Kidney (tissue), 14 donors: ENCODE results near the gene CACNA1H. TPM values are rescaled to one million over a fixed set of nuclear protein-coding genes. Genes with fewer than 3 reads are reported as not detected.

Source experiments
- DNase-seq, 5 donors: peaks; one replicate each; pipeline ENCODE4 v3.0.0-alpha.2; 2013 to 2020
- FAIRE-seq: peaks from 2 replicates; lab custom pipeline; 2012; peaks lifted over from hg19 to GRCh38; lab: Jason Lieb, UNC
- H3K27ac ChIP-seq, 2 donors: one replicate each; pipeline ENCODE4 v1.7.0; 2013; ENCODE audit warnings: low read depth in 2 of 2, low read length in 2 of 2, inconsistent platforms in 1 of 2
- H3K27me3 ChIP-seq: one replicate; pipeline ENCODE4 v1.7.1; 2013; ENCODE audit warnings: low read length, inconsistent platforms; ENCODE audit not compliant: control insufficient read depth, insufficient read depth
- H3K36me3 ChIP-seq, 3 donors: one replicate each; pipeline versions ENCODE4 v1.7.0 to v1.7.1; 2013; ENCODE audit warnings: low read length in 3 of 3, control low read depth in 1 of 3, inconsistent platforms in 1 of 3; ENCODE audit not compliant: insufficient read depth in 3 of 3, control insufficient read depth in 2 of 3
- H3K4me1 ChIP-seq, 3 donors: one replicate each; pipeline versions ENCODE4 v1.7.0 to v1.7.1; 2013; ENCODE audit warnings: low read length in 3 of 3, inconsistent platforms in 1 of 3, low read depth in 1 of 3; ENCODE audit not compliant: control insufficient read depth in 2 of 3, insufficient read depth in 2 of 3
- H3K4me3 ChIP-seq, 3 donors: one replicate each; pipeline versions ENCODE4 v1.7.0 to v1.8.1; 2013; ENCODE audit warnings: low read length in 3 of 3, control low read depth in 1 of 3, inconsistent platforms in 1 of 3
- H3K9ac ChIP-seq, 3 donors: one replicate each; pipeline versions ENCODE4 v1.7.0 to v1.7.1; 2013; ENCODE audit warnings: low read length in 3 of 3, control low read depth in 1 of 3, inconsistent platforms in 1 of 3
- H3K9me3 ChIP-seq, 3 donors: one replicate each; pipeline versions ENCODE4 v1.7.0 to v1.7.1; 2013; ENCODE audit warnings: low read length in 3 of 3, control low read depth in 1 of 3, inconsistent platforms in 1 of 3; ENCODE audit not compliant: control insufficient read depth in 2 of 3, insufficient read depth in 1 of 3
- intact Hi-C: fragments of 100-400 bp; cut with DNase I; formaldehyde crosslinking; loops from one replicate; pipeline ENCODE4 v1.11.1; 2022
- polyA plus RNA-seq: library from polyadenylated mRNA; stranded (reverse); fragments of 350-450 nt; fragmentation: Illumina TruSeq; extraction: RNeasy Lipid Tissue Mini Kit (QIAGEN cat#74804); gene quantifications from one replicate; pipeline ENCODE4 v1.2.3, GENCODE V29; 2014; ENCODE audit warnings: low read depth, low replicate concordance; ENCODE audit not compliant: insufficient read depth
- total RNA-seq: library from RNA; stranded (reverse); fragmentation: NEBNext Ultra II Directional; extraction: Animal tissue kit (Norgen Biotek cat#: 25700); gene quantifications from one replicate; pipeline ENCODE4 v1.2.1, GENCODE V29; 2021
- TF ChIP-seq, protein P1 (sequence below): IDR thresholded peaks from 3 replicates; pipeline ENCODE4 v1.5.1; 2012; ENCODE audit warnings: mild to moderate bottlenecking, moderate library complexity, borderline replicate concordance; ENCODE audit not compliant: insufficient read depth; ENCODE audit errors: extremely low read depth
- donor health status: control.
- donor health status: control.
- donor health status: control.
- donor health status: control.
- donor health status: control.
- donor health status: DM: yes; HTN: yes; CAD: no.
- donor health status: Normal renal cell carcinoma (clear cell type).

Gene CACNA1H
- total and polyA plus RNA-seq, 2 donors from 2014 or later: 6.4 to 20.6 TPM

DNA sequence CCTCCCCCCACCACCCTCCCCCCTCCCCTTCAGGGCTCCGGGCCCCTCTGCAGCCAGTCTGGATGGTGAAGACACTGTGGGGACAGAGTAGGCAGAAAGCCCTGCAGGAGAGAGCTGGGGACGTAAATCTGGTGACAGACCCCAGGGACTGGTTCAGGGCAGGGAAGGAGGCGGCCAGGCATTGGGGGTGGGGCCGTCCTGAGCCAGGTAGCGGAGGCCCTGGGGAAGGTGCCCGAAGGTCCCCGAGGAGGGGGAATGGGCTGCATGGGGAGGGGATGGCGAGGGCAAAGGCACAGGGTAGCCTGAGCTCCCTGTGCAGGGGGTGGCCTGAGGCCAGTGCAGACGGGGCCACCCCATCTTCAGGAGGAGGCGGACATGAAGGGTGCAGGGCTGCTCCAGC lies 26.3 kb upstream of the CACNA1H start:
- no peak for DNase-seq
- Histone ChIP-seq H3K9ac (no peak overlapping the region), H3K36me3 (no peaks in the 10 kb centered on the region), H3K27me3 (no peaks in the 10 kb centered on the region), H3K27ac (no peak overlapping the region), H3K9me3 (no peaks in the 10 kb centered on the region), H3K4me3 (no peak overlapping the region), H3K4me1 (no peaks in the 10 kb centered on the region)
- TF ChIP-seq, protein P1, sequence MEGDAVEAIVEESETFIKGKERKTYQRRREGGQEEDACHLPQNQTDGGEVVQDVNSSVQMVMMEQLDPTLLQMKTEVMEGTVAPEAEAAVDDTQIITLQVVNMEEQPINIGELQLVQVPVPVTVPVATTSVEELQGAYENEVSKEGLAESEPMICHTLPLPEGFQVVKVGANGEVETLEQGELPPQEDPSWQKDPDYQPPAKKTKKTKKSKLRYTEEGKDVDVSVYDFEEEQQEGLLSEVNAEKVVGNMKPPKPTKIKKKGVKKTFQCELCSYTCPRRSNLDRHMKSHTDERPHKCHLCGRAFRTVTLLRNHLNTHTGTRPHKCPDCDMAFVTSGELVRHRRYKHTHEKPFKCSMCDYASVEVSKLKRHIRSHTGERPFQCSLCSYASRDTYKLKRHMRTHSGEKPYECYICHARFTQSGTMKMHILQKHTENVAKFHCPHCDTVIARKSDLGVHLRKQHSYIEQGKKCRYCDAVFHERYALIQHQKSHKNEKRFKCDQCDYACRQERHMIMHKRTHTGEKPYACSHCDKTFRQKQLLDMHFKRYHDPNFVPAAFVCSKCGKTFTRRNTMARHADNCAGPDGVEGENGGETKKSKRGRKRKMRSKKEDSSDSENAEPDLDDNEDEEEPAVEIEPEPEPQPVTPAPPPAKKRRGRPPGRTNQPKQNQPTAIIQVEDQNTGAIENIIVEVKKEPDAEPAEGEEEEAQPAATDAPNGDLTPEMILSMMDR: no peak
- intact Hi-C loops: no loop called here
- FAIRE-seq: no peak

DNA sequence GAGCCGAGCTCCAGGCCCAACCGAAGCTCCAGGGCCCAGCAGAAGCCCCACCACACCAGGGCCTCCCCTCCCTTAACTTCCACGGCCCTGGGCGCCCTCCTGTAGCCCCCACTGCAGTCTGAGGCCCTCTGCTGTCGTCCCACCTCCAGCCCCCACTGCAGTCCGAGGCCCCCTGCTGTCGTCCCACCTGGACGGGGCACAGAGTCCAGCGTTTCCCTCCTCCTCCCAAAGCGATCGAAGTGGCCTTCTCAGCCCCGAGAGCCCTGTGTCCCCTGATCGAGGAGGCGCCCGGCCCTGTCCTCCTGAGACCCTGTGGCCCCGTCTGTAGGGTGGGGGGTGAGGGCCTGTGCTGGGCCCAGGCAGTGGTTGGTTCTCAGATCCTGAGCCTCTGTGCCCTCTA lies 25.8 kb upstream of the CACNA1H start:
- DNase-seq: no peak
- Histone ChIP-seq H3K27ac (no peak overlapping the region), H3K9me3 (no peaks in the 10 kb centered on the region), H3K27me3 (no peaks in the 10 kb centered on the region), H3K9ac (no peak overlapping the region), H3K36me3 (no peaks in the 10 kb centered on the region), H3K4me1 (no peaks in the 10 kb centered on the region), H3K4me3 (no peak overlapping the region)
- intact Hi-C loops: no loop called here
- no peak for FAIRE-seq
- TF ChIP-seq, protein P1: no peak

DNA sequence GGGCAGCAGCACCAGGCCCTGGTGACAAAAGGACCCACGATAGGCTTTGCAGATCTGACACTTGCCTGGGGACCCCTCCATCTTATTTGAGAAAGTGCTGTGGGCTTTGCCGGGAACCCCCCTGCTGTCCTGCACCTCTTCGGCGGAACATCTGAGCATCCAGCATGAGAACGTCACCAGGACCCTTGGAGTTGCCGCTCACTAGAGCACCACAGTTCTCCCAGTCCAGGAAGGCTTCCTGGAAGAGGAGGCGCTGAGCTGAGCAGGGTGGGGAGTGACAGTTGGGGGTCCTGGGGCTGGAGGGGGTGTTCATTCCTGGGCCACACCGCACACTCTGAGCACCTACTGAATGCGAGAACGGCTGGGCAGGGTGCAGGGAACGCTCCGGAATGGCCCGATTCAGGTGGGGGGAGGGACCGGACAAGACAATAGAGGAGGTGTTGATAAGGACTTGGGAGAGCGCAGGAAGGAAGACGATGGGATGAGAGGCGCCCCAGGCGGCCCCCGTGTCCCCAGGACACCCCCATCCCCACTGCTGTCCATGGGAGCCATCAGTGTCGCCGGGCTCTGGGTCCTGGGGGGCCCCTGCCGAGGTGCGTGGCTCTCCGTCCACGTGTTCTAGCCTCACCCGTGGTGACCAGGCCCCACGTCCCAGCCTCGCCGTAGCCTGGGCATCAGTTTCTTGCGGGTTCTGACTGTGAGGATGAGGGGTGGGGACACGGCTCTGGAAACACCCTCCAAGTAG lies 24.8 kb upstream of the CACNA1H start:
- intact Hi-C loops: no loop called here
- Histone ChIP-seq H3K9ac (no peak overlapping the region), H3K4me1 (no peaks in the 10 kb centered on the region), H3K27me3 (no peaks in the 10 kb centered on the region), H3K4me3 (no peak overlapping the region), H3K36me3 (no peaks in the 10 kb centered on the region), H3K27ac (no peak overlapping the region), H3K9me3 (no peaks in the 10 kb centered on the region)
- TF ChIP-seq, protein P1: no peak
- DNase-seq: no peak
- FAIRE-seq: no peak
